ENCODE results near the gene IL23R.
"Not testable (repeated sequence)": the region's sequence is repeated elsewhere in the genome, so short reads cannot be mapped to it uniquely, and the experiment has no call there.

IL23R gene

GRCh38 chr1:67166196-67166595 is at the start of gene IL23R:
IL23R (plus strand) TSS chr1:67166454; CDS start chr1:67168121, 1,667 bp downstream.
- no peak for DNase-seq (ENCODE audit: low read depth in 2 of 2)

DNA sequence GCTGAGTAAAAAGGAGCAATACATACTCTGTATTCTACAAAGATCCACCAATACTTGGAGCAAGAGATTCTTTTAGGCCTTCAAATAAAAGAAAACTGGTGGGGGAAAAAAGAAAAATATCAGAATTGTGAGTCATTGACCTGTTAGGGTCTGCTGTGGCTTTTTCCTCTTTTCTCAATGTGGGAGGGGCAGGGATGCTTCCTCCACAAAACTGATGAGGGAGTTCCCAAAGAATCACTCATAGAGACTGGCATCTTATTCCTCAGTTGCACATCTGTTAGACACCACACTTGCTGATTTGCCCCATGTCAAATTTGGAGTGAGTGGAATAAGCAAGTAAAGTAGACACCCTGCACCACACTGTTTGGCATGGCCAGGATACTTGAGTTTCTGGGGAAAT is 48.1 kb upstream of the IL23R start:
- DNase-seq (ENCODE audit: low read depth in 2 of 2) = no peak

DNA sequence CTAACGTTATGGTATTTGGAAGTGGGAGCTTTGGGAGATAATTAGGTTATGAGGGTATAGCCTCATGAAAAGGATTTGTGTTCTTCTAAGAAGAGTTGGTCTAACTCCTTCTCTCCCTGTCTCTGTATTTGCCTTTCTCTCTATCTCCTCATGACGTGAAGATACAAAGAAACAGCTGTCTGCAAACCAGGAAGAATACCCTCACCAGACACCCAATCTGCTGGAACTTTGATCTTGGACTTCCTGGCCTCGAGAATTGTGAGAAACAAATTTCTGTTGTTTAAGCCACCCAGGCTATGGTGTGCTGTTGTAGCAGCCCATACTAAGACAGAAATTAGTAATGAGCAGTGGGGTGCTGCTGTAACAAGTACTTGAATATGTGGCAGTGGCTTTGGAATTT is 47.6 kb upstream of the IL23R start:
- no peak for DNase-seq (ENCODE audit: low read depth in 2 of 2)

DNA sequence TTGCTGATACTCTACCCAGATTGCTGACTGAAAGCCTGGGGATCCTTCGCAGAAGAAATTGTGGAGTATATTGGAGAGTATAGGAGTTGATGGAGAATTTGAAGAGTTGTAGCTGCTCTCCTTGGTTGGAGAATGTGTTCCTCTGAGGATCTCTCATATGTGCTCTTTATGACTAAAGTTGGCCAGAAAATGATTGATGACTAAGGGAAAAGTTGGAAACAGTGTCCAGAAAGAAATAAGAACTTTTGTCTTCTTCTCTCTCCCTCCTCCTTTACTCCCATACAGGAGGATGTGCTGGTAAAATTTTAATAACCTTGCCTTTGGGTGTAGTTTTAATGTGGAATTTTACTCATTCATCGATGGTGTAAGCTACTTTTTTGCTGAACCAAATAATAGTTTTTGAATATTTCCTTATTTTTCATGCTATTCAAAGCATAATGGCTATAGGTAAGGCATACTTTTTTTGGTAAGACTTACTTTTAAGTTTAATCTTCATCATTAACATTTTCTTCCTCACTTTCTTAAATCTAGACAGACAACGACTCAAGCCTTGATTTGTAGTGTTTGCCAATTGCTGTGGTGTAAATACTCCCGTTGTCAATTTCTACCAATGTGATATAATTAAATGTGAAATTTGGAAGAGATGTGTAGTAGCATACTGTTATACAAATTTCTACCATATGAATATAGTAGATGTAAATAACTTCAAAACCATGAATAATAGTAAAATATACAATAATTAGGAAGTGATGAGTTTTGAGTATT is 45.2 kb upstream of the IL23R start:
- no peak for DNase-seq (ENCODE audit: low read depth in 2 of 2)

- DNase-seq (ENCODE audit: low read depth in 2 of 2) = no peak
These were observed 41.8 kb upstream of the IL23R start for GRCh38 chr1:67124455-67124854.

DNA sequence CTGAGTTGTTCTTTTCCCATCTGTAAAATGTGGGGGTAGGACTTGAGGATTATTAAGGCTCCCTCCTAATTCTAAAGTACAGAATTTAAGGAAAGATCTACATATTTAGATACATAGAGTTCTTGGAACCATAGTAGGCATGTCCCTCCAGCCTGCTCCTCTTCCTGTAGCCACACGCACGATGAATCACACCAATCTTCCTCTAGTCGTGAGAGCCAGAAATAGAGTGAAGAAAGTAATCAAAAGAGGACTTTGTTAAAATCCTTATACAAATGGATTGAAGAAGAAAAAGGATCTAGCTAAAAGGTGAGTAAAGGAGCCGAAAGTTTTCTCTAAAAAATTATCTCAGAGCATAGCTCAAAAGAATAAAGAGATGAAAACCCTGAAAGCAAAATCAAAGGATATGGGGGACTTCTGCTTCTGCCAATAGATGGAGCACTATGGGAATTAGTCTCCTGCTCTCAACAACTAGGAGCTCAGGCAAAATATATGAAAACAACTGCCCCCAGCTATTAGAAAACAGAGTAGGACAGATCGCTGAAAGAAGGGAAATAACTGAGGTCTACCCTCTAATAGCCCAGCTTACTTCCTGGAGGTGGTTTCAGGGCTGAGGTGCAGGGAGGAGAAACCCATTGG is 40.0 kb upstream of the IL23R start:
- no peak for DNase-seq (ENCODE audit: low read depth in 2 of 2)

- no peak for DNase-seq (ENCODE audit: low read depth in 2 of 2)
These were observed 39.3 kb upstream of the IL23R start for GRCh38 chr1:67126974-67127373.

GRCh38 chr1:67130673-67131072 is 35.6 kb upstream of the IL23R start:
- DNase-seq (ENCODE audit: low read depth in 2 of 2) = no peak

GRCh38 chr1:67133177-67133576 is 33.1 kb upstream of the IL23R start:
- no peak for DNase-seq (ENCODE audit: low read depth in 2 of 2)

DNA sequence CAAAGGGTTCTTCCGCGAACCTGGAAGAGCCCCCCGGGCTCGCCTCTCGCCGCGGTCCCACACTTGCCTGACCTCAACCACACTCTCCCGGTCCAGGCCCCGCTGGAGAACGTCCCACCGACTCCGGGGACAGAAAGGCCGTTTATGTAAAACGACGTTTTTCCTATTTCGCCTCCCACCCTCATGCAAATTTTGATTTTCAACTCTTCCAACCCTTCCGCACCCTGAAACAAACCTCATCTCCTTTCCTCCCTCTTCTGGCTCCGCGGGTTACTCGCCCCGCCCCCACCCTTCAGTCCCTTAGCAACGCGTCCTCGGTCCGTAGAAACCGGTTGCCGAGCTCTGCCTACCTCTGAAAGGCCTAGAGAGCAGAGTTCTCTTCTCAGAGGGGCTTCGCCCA is 31.6 kb upstream of the IL23R start, which contains the start of gene C1orf141:
Gene C1orf141 (minus strand): TSS at position 276 of the 400 bp plus-strand sequence. CDS start 7,730 bp downstream, outside the sequence.
- no peak for DNase-seq (ENCODE audit: low read depth in 2 of 2)

DNA sequence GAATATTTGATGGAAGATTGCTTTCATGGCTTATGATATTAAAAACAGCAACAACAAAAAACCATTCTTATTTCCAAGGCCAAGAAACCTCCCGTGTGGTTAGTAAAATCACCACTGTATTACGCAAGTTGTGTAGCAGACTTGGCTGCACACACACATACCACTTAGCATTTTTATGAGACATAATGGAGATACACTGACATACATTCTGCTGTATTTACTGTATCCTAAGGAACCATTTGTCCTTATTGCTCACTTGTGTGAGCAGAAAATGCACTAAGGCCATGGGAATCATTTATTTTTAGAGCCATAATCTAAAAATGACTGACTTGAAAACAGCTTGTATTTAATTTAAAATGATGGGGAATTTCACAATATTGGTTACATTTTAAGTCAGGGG is 30.9 kb upstream of the IL23R start:
- DNase-seq (ENCODE audit: low read depth in 2 of 2) = no peak

DNA sequence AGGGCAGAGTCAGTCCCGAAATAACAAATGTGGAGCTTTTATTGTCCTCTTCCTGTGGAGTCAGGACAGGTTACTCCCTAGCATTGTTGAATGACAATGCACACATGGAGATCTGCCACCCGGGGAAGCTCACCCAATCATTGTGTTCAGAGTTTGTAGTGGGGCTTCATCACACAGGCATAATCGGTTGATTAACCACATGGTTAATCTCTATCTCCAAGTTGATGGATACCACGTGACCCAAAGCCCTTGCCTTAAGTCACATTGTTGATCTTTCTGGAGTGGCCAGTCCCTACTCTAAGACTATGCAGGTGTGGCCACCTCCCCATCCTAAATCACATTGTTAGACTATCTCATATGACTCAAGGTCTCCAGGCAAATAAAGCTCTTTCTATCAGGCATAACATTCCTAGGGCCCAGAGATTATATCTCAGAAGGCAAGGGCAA is 28.9 kb upstream of the IL23R start:
- DNase-seq (ENCODE audit: low read depth in 2 of 2) = no peak

- no peak for DNase-seq (ENCODE audit: low read depth in 2 of 2)
These were observed 27.3 kb upstream of the IL23R start for GRCh38 chr1:67138813-67139499.

GRCh38 chr1:67140460-67140859 is 25.8 kb upstream of the IL23R start:
- DNase-seq (ENCODE audit: low read depth in 2 of 2) = no peak

DNA sequence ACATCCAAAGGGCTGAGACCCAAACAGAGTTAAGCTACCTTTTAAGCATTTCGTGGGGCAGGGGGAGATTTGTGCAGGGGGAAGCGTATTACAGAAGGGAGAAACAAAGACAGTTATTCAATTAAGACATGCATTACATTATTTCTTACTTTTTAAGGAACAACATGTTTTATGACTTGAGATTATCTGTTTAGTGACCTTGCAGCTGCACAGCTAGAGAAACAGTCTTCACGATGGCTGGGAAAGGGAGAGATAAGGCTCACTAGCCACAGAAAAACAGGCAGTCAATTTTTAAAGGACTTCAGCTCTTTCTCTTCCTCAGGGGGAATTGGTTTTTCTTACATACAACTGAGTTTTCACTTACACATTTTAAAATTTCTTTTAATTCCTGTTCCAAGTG is 24.4 kb upstream of the IL23R start:
- DNase-seq (ENCODE audit: low read depth in 2 of 2) = not testable (repeated sequence)

GRCh38 chr1:67142931-67143330 is 23.3 kb upstream of the IL23R start:
- no peak for DNase-seq (ENCODE audit: low read depth in 2 of 2)

- DNase-seq (ENCODE audit: low read depth in 2 of 2) = no peak
These were observed 22.3 kb upstream of the IL23R start for GRCh38 chr1:67143966-67144365.

DNA sequence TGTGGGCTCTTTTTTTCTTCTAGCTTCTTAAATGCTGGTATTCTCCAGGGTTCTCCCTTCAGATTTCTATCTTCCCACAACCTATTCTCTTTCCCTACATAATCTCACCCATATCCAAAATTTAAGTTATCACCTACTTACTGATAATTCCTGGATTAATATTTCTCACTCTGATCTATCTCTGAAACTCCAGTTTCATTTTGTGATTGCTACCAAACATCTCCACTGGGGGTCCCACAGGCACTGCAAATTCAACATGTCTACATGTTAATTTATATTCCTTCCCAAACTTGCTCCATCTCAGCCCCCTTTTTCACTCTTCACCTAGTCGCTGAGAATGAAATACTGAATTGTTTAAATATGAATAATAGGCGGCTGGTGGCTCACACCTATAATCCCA is 21.6 kb upstream of the IL23R start:
- no peak for DNase-seq (ENCODE audit: low read depth in 2 of 2)

GRCh38 chr1:67146101-67146500 is 20.2 kb upstream of the IL23R start:
- no peak for DNase-seq (ENCODE audit: low read depth in 2 of 2)

GRCh38 chr1:67146539-67146938 is 19.7 kb upstream of the IL23R start:
- no peak for DNase-seq (ENCODE audit: low read depth in 2 of 2)

DNA sequence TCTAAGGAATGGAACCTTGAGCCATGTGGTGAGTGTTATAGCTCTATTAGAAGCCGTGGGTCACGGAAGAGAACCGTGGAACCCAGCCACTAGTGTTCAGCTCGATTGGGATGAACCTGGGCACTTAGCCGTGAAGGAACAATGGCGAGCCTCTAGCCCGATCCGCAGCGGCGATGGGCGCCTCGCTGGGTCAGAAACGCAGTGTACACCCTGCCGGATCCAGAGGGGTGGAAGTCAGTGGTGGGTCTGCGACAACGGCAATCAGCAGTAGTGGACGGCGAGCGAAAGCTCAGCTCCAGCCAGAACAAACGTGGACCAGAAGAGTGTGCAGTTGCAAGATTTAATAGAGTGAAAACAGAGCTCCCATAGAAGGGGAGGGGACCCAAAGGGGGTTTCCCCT is 18.3 kb upstream of the IL23R start:
- DNase-seq (ENCODE audit: low read depth in 2 of 2) = not testable (repeated sequence)

DNA sequence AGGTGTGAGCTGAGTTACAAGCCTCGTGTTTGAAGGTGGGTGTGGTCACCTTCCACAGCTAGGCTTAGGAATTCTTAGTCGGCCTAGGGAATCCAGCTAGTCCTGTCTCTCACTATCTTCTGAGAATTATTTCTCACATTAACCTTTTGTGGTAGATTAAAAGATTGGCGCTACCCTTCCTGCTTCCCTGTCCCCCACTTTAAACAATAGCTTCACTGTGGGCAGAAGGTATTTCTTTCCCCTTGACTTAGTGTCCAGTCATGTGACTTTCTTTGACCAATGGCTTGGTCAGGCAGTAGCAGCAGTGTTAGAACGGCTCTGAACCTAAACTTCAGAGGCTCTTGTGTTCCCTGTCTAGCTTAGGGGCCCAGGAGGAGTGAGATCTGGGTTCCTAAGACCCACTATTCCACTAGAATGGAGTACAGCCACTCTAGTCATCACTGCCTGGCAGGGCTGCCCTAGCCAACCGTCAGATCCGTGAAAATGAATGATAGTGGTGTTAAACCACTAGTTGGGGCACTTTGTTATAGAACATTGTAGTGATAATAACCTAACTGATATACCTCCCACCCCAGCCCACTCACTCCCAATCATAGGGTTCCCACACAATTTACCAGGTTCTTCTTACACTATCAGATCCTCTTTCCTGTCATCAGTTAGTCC is 17.6 kb upstream of the IL23R start:
- DNase-seq (ENCODE audit: low read depth in 2 of 2) = no peak
